GM19438 (cell line): Measurements from ENCODE around the gene SLC4A5.
"Not testable (repeated sequence)": the region's sequence is repeated elsewhere in the genome, so short reads cannot be mapped to it uniquely, and the experiment has no call there.

Experiments
- ATAC-seq: cut with Tn5 transposase; IDR thresholded peaks from one replicate; pipeline ENCODE4 v1.9.1; 2021; ENCODE audit warnings: low read depth; ENCODE audit not compliant: unreplicated experiment

SLC4A5 gene

GRCh38 chr2:74244286-74244685 is 98.9 kb downstream of the SLC4A5 start:
- no peak for ATAC-seq

DNA sequence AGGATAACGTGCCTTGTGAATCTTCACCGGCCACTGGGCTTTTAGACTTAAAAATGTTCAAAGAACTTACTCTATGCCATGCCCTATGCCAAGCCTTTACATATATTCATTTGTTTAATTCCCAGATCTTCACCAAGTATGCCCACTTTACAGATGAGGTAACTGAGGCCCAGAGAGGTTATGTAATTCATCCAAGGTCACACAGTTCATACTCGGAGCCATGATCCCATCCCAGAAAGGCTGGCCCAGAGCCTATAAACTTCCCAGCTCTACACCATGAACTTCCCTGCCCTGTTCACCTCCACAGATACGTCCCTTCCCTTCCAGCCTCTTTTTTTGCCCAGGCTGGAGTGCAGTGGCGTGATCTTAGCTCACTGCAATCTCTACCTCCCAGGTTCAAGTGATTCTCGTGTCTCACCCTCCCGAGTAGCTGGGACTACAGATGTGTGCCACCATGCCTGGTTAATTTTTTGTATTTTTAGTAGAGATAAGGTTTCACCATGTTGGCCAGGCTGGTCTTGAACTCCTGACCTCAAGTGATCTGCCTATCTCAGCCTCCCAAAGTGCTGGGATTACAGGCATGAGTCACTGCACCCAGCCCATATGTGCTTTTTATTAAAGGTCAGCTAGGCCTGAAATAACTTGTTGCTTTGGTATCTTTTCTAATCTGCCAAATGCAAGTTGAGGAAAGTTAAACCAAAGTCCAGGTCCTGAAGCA is 100.7 kb downstream of the SLC4A5 start:
- ATAC-seq: no peak

GRCh38 chr2:74239346-74239745 is 103.9 kb downstream of the SLC4A5 start:
- ATAC-seq: no peak

GRCh38 chr2:74238879-74239278 is 104.3 kb downstream of the SLC4A5 start:
- no peak for ATAC-seq

DNA sequence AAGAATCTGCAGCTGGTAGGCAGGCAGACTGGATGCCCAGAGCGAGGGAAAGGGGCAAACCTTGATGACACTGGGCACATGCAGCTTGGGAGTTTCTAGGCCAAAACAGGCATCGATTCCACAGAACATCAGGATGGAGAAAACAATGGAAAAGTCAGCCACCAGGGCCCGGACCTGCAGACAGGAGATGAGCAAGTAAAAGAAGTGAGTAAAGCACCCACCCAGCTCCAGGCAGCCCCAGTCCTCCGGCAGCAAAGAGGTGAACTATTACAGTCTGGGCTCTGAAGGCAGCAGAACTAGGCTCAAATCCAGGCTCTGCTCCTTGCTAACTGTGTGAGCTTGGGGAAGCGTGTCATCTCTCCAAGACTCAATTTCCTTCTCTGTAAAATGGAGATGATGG is 108.2 kb downstream of the SLC4A5 start:
- ATAC-seq: no peak

- no peak for ATAC-seq
Observed at GRCh38 chr2:74233648-74234047, 109.6 kb downstream of the SLC4A5 start.

- no peak for ATAC-seq
Observed at GRCh38 chr2:74232426-74232825, 110.8 kb downstream of the SLC4A5 start.

- not testable (repeated sequence) for ATAC-seq
Observed at GRCh38 chr2:74229865-74230264, 113.4 kb downstream of the SLC4A5 start.

DNA sequence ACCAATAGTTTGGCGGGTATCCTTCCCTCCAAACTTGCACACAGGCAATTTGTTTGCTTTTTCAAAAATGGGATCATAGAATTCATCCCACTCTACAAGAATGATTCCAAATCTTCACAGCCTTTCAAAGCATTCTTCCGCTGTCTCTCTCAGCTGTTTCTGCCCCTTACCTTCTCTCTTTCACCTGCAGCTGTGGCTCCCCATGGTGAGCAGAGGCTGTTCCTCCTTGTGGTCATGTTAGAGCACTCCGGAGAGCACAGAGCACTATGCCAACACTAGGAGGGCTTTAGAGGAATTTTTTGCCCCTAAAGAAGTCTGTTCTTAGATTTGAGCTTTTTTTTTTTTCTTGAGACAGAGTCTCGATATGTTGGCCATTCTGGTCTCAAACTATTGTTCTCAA is 114.4 kb downstream of the SLC4A5 start:
- no peak for ATAC-seq

DNA sequence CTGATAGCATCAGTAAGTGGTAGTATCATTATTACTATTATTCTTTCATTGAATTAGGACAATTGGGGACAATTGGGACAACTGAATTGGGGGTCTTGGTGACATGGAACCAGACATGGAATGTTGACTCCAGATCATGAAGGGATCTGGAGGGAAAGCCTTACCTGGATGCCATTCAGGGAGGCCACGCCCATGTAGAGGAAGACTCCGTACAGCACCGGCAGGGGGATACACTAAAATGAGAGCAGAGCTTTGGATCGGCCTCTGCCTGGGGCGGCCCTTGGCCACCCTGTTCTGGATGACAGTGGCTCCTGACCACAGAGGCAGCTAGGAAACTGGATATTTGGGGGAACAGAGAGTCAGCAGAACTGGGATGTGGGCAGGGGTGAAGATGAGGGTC is 115.6 kb downstream of the SLC4A5 start:
- ATAC-seq: no peak

DNA sequence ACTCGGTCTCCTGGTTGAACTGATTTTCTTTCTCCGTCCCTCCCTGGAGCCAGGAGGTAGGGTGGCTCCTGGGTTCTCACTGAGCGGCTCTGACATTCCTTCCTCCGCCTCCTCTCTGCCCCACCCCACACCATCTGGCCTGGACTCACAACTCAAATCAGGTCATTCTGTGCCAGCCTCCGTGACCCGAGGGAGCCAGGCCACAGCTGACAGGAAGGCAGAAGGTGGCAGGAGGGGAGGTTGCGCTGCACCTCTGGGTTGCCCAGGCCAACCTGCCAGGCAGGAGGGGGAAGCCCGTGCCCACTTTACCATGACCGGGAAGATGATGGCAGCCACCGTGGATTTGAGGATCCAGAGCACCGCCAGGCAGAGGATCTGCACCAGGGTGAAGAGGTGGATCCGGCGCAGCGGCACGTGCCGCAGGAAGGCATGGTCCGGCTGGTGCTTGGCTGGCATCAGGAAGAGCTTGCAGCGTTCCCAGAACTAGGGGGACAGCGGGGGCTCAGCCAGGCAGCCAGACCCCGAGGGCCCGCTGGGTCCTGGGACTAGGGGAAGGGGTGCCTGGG is 116.5 kb downstream of the SLC4A5 start:
- ATAC-seq: no peak

GRCh38 chr2:74225698-74226459 is 117.3 kb downstream of the SLC4A5 start:
- no peak for ATAC-seq

DNA sequence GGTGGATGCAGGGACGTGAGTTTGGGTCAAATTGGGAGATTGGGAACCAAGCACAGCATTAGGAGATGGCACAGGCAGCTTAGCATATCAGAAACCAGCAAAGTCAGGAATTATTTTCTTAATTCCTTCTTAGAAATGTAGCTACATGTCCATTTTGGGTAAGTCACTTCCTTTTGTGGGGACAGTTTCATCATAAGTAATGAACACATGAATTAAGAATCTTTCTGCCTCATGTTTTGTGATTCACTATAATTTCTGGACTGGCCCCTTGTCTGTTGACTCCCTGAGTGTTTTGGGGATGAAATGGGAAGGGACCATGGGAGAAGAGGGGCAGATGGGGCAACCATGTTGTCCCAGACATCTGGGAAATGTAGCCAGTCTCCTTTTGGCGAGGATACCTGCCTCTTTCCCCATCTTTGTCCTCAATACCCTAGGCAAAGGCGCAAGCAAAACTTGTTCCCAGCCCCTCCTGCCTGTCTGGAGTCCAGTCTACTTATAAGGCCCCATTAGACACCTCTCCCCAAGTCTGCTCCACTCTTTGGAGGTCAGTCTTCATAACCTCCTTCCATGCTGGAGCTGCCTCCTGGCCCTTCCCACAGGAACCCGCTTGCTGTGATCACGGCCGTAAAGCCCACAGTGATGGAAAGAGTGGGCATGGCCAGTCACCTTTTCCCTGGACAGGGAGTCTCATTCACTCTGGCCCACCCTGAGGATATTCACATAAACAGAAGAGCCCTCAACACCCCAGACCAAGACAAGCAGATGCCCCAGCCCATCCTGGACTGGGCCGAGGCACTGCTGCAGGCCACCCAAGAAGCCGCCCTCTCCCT is 119.1 kb downstream of the SLC4A5 start:
- ATAC-seq: no peak

DNA sequence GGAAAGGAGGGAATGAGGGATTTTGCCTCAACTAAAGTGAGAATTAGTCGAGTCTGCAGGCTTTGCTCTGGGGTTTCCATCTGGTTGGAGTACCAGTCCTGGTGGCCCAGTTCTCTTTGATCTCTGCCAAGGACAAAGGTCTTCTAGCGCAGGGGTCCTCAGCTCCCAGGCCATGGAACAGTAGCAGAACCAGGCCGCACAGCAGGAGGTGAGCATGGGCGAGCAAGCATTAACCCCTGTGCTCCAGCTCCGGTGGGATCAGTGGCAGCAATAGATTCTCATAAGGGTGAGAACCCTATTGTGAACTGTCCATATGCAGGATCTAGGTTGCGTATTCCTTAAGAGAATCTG is 120.9 kb downstream of the SLC4A5 start:
- no peak for ATAC-seq

- ATAC-seq: no peak
Observed at GRCh38 chr2:74221604-74222299, 121.5 kb downstream of the SLC4A5 start.

DNA sequence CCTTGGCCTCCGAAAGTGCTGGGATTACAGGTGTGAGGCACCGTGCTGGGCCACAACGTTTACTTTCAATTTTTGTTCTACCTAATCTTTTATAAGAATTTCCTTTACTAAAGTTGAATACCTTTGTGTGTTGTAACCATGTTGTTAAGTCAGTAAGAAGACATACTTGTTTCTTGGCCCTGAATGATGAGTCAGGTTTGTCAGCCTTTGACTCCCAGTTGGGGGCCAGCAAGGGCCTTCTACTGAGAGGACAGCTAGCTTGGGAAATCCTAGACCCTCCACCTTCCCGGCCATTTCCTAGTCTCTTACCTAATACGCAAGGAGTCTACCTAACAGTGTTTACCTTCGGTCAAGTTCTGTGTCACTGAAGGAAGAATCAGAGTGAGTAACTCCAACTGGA is 122.1 kb downstream of the SLC4A5 start:
- no peak for ATAC-seq

DNA sequence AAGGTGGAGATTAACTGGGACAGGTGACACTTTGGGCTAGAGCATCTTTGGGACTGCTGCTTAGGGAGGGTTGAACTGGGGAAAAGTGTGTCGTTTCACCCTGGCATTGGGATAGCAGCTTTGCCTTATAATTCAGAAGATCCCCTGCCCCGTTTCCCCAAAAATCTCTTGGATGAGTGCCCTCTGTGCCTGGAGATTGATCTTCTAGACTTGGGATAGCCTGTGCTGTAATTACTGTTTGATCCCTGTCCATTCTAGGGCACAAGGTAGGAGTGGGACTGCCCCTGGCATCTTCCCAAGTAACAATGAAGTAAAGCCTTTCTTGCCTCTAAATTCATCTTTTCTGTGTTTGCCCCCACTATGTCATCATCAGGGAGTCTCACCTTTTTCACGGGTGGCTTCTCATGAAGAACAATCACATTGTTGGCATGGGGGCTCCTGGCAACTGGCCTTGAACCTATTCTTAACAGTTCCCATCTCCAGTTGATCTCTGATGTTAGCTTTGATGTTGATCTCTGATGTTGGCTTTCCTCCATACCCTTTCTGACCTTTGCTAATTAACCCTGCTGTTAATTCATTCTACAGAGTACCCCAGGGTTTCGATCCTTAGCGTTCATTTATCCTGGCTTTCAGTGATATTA is 123.2 kb downstream of the SLC4A5 start:
- no peak for ATAC-seq

DNA sequence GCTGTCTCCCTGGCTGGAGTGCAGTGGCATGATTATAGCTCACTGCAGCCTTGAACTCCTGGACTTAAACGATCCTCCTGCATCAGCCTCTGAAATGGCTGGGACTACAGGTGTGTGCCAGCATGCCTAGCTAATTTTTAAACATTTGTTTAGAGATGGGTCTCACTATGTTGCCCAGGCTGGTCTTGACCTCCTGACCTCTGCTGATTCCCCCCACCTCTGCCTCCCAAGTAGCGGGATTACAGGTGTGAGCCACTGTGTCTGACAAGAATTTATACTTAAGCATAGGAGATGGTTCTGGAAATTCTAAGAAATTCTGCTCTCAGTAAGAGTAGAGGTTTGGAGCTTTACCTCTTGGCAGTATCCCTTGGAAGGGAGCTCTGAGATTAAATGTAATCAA is 126.6 kb downstream of the SLC4A5 start:
- no peak for ATAC-seq

DNA sequence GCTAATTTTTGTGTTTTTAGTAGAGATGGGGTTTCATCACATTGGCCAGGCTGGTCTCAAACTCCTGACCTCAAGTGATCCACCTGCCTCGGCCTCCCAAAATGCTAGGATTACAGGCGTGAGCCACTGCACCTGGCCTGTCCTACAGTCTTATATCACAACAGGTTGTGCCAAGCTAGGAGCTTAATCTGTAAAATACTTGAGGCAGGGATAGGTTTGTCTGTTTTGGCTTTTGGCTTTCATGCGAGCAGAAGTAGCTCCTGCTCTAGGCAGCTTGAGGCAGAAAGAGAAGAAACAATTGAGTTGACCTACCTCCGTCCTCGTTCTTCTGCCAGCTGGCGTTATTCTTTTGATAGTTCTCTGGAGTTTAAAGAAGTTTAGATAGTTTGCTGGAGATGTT is 127.4 kb downstream of the SLC4A5 start:
- not testable (repeated sequence) for ATAC-seq
